Measurements from ENCODE around the gene CASZ1. TPM values are rescaled to one million over a fixed set of nuclear protein-coding genes. Genes with fewer than 3 reads are reported as not detected.

CASZ1 gene
- total and polyA plus RNA-seq, 2 donors (not counting 1 experiment from before 2014, with no cell fraction given) = 0.34 to 0.50 TPM

- Histone ChIP-seq H2AFZ (ENCODE audit: low read length) (no peak overlapping the region), H3K9me3 (ENCODE audit: control insufficient read depth, insufficient read depth, low read depth, low read length) (no peaks in the 10 kb centered on the region), H3K9ac (ENCODE audit: insufficient read depth, low read length) (no peak overlapping the region), H3K4me2 (ENCODE audit: extremely low read depth, insufficient read depth, low read length) (no peak overlapping the region), H3K27me3 (ENCODE audit: control insufficient read depth, insufficient read depth, low read length) (no peaks in the 10 kb centered on the region), H3K4me1 (ENCODE audit: control insufficient read depth, extremely low read depth, insufficient read depth, low read length) (no peaks in the 10 kb centered on the region), H3K36me3 (ENCODE audit: control insufficient read depth, insufficient read depth, low read length) (no peaks in the 10 kb centered on the region), H3K4me3 (replicated peaks in 1 of 4; ENCODE audit: control extremely low read depth in 1 of 4, insufficient read depth in 1 of 4, low read depth in 3 of 4, low read length in 4 of 4) (no peak overlapping the region), H3K79me2 (ENCODE audit: control insufficient read depth, insufficient read depth, low read length) (no peaks in the 10 kb centered on the region), H4K20me1 (ENCODE audit: control insufficient read depth, extremely low read depth, insufficient read depth, low read length) (no peaks in the 10 kb centered on the region), H3K27ac (ENCODE audit: insufficient read depth, low read length) (no peak overlapping the region)
- no peak for TF ChIP-seq CTCF (conservative IDR thresholded peaks at IDR 0.05 in 1 of 2, IDR thresholded peaks at IDR 0.05 in 1 of 2; ENCODE audit: low read depth in 1 of 2, low read length in 2 of 2)
- TF ChIP-seq EZH2 (IDR thresholded peaks at IDR 0.05; ENCODE audit: low read length, missing control alignments) = no peak
- no peak for DNase-seq (ENCODE audit: low read depth in 2 of 2)
Measured at GRCh38 chr1:10669570-10669969, 126.9 kb downstream of the CASZ1 start.

GRCh38 chr1:10667861-10668761 is 128.3 kb downstream of the CASZ1 start:
- Histone ChIP-seq H3K4me1 (ENCODE audit: control insufficient read depth, extremely low read depth, insufficient read depth, low read length) (no peaks in the 10 kb centered on the region), H3K36me3 (ENCODE audit: control insufficient read depth, insufficient read depth, low read length) (no peaks in the 10 kb centered on the region), H3K4me2 (ENCODE audit: extremely low read depth, insufficient read depth, low read length) (no peak overlapping the region), H3K27ac (ENCODE audit: insufficient read depth, low read length) (no peak overlapping the region), H4K20me1 (ENCODE audit: control insufficient read depth, extremely low read depth, insufficient read depth, low read length) (no peaks in the 10 kb centered on the region), H3K9ac (ENCODE audit: insufficient read depth, low read length) (no peak overlapping the region), H3K79me2 (ENCODE audit: control insufficient read depth, insufficient read depth, low read length) (no peaks in the 10 kb centered on the region), H2AFZ (ENCODE audit: low read length) (no peak overlapping the region), H3K27me3 (ENCODE audit: control insufficient read depth, insufficient read depth, low read length) (no peaks in the 10 kb centered on the region), H3K4me3 (replicated peaks in 1 of 4; ENCODE audit: control extremely low read depth in 1 of 4, insufficient read depth in 1 of 4, low read depth in 3 of 4, low read length in 4 of 4) (no peak overlapping the region), H3K9me3 (ENCODE audit: control insufficient read depth, insufficient read depth, low read depth, low read length) (no peaks in the 10 kb centered on the region)
- TF ChIP-seq EZH2 (IDR thresholded peaks at IDR 0.05; ENCODE audit: low read length, missing control alignments) = no peak
- TF ChIP-seq CTCF (conservative IDR thresholded peaks at IDR 0.05 in 1 of 2, IDR thresholded peaks at IDR 0.05 in 1 of 2; ENCODE audit: low read depth in 1 of 2, low read length in 2 of 2) = no peak
- no peak for DNase-seq (ENCODE audit: low read depth in 2 of 2)

DNA sequence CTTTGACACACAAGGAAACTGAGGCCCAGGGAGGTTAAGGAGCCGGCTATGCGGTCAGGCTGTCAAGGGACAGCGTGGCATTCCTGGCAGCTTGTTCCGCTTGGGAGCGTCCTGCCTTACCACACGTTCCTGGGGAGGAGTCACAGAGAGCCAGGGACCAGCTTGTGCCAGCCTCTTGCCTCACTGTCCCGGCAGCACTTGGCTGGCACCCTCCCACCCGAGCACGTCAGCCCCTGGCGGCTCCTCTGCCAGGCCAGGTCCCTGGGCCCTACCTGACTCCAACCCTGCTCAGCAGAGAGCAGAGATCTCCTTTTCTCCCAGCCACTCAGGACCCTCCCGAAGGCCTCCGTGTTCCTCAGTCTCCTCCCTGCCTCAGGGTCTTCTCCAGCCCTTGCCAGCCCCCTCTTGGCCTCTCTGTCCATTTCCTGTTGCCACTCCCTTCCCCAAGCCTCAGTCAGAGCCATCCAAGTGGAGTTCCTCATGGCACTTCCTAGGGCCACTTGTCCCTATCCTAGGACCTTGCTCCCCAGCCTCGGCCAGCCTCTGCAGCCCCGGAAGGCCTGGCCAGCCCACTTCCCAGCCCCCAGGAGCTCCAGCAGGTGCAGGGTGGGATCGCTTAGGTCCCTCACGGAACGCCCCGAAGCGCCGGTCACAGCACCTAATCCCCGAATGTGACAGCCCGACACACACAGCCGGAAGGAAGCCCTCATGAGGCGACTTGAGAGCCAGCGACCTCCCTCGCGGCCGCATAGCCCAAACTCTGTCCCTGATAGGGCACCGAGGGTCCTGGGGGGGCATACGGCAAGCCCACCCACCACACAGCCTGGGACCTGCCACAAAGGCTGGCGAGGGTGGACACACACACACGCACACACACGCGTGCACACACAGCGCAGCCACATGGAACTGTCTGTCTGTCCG is 130.3 kb downstream of the CASZ1 start:
- Histone ChIP-seq H3K4me3 (replicated peaks in 1 of 4; ENCODE audit: control extremely low read depth in 1 of 4, insufficient read depth in 1 of 4, low read depth in 3 of 4, low read length in 4 of 4) (no peak overlapping the region), H3K79me2 (ENCODE audit: control insufficient read depth, insufficient read depth, low read length) (no peaks in the 10 kb centered on the region), H3K4me1 (ENCODE audit: control insufficient read depth, extremely low read depth, insufficient read depth, low read length) (no peaks in the 10 kb centered on the region), H3K27ac (ENCODE audit: insufficient read depth, low read length) (no peak overlapping the region), H3K27me3 (ENCODE audit: control insufficient read depth, insufficient read depth, low read length) (no peaks in the 10 kb centered on the region), H2AFZ (ENCODE audit: low read length) (no peak overlapping the region), H4K20me1 (ENCODE audit: control insufficient read depth, extremely low read depth, insufficient read depth, low read length) (no peaks in the 10 kb centered on the region), H3K9ac (ENCODE audit: insufficient read depth, low read length) (no peak overlapping the region), H3K4me2 (ENCODE audit: extremely low read depth, insufficient read depth, low read length) (no peak overlapping the region), H3K9me3 (ENCODE audit: control insufficient read depth, insufficient read depth, low read depth, low read length) (no peaks in the 10 kb centered on the region), H3K36me3 (ENCODE audit: control insufficient read depth, insufficient read depth, low read length) (no peaks in the 10 kb centered on the region)
- TF ChIP-seq EZH2 (IDR thresholded peaks at IDR 0.05; ENCODE audit: low read length, missing control alignments) (no peak), CTCF (conservative IDR thresholded peaks at IDR 0.05 in 1 of 2, IDR thresholded peaks at IDR 0.05 in 1 of 2; ENCODE audit: low read depth in 1 of 2, low read length in 2 of 2) (no peak)
- DNase-seq (ENCODE audit: low read depth in 2 of 2) = no peak
